Activated T-helper 1 cell treated with anti-CD3 and anti-CD28 coated beads, Interleukin-12 subunit alpha, Interleukin-12 subunit beta, Interleukin-2, Interleukin-4 antibody, amounts not matched to agents 30 ng/mL and 10 ng/mL and 1 ng/mL, durations not matched to agents 14 hours and 24 hours and 36 hours (primary cell): ENCODE data around the gene NCAPD2. TPM values are rescaled to one million over a fixed set of nuclear protein-coding genes. Genes with fewer than 3 reads are reported as not detected.

Source experiments
- DNase-seq: peaks from one replicate; pipeline ENCODE4 v3.0.0; 2021; ENCODE audit warnings: low spot score
- H3K27ac Mint-ChIP-seq: one replicate; pipeline ENCODE4 v1.8.0; 2021; ENCODE audit warnings: mild to moderate bottlenecking, mixed read lengths
- H3K27me3 Mint-ChIP-seq: one replicate; pipeline ENCODE4 v1.8.0; 2022; ENCODE audit warnings: mild to moderate bottlenecking, moderate library complexity, mixed read lengths; ENCODE audit not compliant: insufficient read depth
- H3K36me3 Mint-ChIP-seq: one replicate; pipeline ENCODE4 v1.8.0; 2021; ENCODE audit warnings: low read depth, mixed read lengths
- H3K4me1 Mint-ChIP-seq: one replicate; pipeline ENCODE4 v1.8.0; 2021; ENCODE audit warnings: low read depth, mixed read lengths
- H3K4me3 Mint-ChIP-seq: one replicate; pipeline ENCODE4 v1.8.0; 2021; ENCODE audit warnings: mild to moderate bottlenecking, moderate library complexity, mixed read lengths
- H3K9me3 Mint-ChIP-seq: one replicate; pipeline ENCODE4 v1.8.0; 2021; ENCODE audit warnings: mixed read lengths
- intact Hi-C: fragments of 100-400 bp; cut with micrococcal nuclease; formaldehyde crosslinking; loops from one replicate; pipeline ENCODE4 v1.15.1; 2024
- total RNA-seq: library from RNA; stranded (reverse); gene quantifications from 2 replicates; pipeline ENCODE4 v1.2.3, GENCODE V29; 2022

The NCAPD2 gene
- total RNA-seq, 1 donor from 2014 or later = 93.4 TPM

DNA sequence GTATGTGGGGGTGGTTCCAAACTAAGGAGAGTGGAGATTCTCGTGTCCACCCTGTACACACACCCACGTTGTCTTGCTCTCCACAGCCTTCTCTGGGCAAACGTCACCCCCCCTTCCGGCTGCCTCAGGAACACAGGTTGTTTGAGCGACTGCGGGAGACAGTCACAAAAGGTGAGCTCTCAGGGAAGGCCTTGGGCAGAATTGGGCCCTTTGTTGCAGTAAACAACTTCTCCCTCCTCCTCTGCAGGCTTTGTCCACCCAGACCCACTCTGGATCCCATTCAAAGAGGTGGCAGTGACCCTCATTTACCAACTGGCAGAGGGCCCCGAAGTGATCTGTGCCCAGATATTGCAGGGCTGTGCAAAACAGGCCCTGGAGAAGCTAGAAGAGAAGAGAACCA lies 32.3 kb downstream of the NCAPD2 start:
- H3K4me1 Mint-ChIP-seq = peaks cover 16% of the 10 kb centered on the region
- no peak overlapping the region for H3K4me3 Mint-ChIP-seq
- DNase-seq = no peak
- peaks cover 75% of the 10 kb centered on the region for H3K36me3 Mint-ChIP-seq
- intact Hi-C loops = no loop called here
- H3K27me3 Mint-ChIP-seq = no peaks in the 10 kb centered on the region
- no peak overlapping the region for H3K27ac Mint-ChIP-seq
- no peaks in the 10 kb centered on the region for H3K9me3 Mint-ChIP-seq

DNA sequence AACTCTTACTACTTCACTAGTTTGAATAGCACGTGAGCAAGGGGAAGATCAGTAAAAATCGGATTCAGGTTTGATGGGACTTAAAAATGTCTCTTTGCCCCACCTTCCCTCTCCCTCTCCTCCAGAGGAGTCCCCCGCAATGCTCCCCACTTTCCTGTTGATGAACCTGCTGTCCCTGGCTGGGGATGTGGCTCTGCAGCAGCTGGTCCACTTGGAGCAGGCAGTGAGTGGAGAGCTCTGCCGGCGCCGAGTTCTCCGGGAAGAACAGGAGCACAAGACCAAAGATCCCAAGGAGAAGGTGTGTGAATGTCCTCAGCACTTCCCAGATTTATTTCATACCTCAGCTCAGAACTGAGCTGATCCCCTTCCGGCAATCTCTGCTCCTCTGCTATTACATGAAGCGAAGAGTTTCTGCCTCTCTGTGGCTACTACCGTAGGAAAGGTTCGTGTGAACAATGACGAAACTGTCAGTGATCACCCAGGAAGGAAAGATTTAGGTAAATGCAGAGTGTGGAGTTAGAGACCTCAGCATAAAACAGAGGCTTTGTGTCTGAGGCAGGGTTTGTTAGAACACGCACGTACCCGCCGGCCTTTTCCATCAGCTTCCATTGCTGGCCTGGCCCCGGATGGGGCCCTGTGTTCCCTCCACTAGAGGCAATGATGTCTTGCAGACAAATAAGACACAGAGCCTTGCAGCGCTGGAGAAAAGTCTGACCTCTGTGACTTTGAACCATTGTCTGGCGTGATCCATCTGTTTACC lies 33.0 kb downstream of the NCAPD2 start:
- Mint-ChIP-seq H3K27me3 (no peaks in the 10 kb centered on the region), H3K4me3 (no peak overlapping the region), H3K9me3 (no peaks in the 10 kb centered on the region), H3K4me1 (peaks cover 21% of the 10 kb centered on the region), H3K36me3 (peaks cover 73% of the 10 kb centered on the region), H3K27ac (no peak overlapping the region)
- intact Hi-C loops = no loop called here
- DNase-seq = no peak

- Mint-ChIP-seq H3K4me3 (no peak overlapping the region), H3K9me3 (no peaks in the 10 kb centered on the region), H3K27ac (no peak overlapping the region), H3K36me3 (peaks cover 77% of the 10 kb centered on the region), H3K4me1 (peaks cover 28% of the 10 kb centered on the region), H3K27me3 (no peaks in the 10 kb centered on the region)
- DNase-seq = no peak
- intact Hi-C loops = no loop called here
Measured at GRCh38 chr12:6527711-6528110, 33.8 kb downstream of the NCAPD2 start.

DNA sequence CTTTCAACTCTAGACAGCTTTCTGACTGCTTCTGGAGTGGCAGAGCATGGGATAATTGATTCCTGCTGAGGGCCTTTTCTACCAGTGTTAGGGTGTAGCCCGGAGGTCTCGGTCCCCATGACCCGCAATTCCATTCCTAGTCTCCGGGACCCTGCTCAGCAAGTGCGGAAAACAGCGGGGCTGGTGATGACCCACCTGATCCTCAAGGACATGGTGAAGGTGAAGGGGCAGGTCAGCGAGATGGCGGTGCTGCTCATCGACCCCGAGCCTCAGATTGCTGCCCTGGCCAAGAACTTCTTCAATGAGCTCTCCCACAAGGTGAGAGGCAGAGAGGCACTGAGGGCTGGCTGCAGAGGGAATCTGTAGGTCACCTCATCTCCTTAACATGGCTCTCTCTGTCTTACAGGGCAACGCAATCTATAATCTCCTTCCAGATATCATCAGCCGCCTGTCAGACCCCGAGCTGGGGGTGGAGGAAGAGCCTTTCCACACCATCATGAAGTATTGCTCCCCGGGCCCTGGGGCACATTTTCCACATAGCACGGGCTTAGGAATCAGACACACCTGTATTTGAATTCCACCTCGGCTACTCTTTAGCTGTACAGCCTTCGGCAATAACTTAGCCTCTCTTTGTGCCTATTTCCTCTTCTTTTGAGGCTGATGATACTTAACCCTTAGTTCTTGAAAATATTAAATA lies 34.8 kb downstream of the NCAPD2 start:
- Mint-ChIP-seq H3K9me3 (no peaks in the 10 kb centered on the region), H3K4me1 (peaks cover 31% of the 10 kb centered on the region), H3K36me3 (peaks cover 69% of the 10 kb centered on the region), H3K27ac (no peak overlapping the region), H3K4me3 (no peak overlapping the region), H3K27me3 (no peaks in the 10 kb centered on the region)
- no peak for DNase-seq
- intact Hi-C loops = no loop called here

DNA sequence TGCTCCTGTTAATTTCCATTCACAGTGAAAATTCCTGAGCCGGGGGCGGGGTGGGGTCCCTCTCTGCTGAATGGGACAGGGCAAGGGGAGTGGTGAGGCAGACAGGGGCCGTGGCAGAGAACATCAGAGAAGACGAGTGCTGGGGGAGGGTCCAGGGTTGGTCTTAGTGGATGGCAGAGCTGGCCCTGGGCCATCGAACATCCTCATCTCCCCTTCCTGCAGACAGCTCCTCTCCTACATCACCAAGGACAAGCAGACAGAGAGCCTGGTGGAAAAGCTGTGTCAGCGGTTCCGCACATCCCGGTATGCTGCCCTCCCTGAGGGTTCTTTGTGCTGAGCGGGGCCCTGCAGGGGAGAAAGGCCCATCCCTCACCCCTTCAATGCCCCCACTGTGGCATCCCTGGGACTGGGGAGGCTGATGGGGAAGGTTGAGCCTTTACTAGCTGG lies 35.4 kb downstream of the NCAPD2 start:
- no peak for DNase-seq
- no peak overlapping the region for H3K4me3 Mint-ChIP-seq
- no peaks in the 10 kb centered on the region for H3K9me3 Mint-ChIP-seq
- intact Hi-C loops = no loop called here
- no peaks in the 10 kb centered on the region for H3K27me3 Mint-ChIP-seq
- H3K27ac Mint-ChIP-seq = no peak overlapping the region
- H3K4me1 Mint-ChIP-seq = peaks cover 31% of the 10 kb centered on the region
- H3K36me3 Mint-ChIP-seq = peaks cover 68% of the 10 kb centered on the region

DNA sequence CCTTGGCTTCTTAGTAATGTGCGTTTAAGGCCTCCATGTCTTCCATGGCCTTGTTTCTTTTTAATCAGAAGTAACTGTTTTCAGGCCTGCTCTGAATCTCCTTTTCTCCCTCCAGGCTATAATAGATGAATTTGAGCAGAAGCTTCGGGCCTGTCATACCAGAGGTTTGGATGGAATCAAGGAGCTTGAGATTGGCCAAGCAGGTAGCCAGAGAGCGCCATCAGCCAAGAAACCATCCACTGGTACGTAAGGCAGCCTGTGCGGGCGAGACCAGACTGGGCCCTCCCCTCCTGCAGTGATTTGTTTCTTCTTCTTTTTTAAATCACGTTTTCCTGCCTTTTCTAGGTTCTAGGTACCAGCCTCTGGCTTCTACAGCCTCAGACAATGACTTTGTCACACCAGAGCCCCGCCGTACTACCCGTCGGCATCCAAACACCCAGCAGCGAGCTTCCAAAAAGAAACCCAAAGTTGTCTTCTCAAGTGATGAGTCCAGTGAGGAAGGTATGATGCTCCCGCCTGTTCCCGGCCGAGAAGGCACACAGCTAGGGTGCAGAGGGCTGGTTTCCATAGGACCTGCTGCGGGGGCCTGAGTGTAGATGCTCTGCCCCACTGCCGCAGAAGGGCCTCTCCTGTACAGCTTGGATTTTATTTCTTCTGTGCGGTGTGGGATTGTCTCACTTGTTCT lies 36.8 kb downstream of the NCAPD2 start:
- intact Hi-C loops = loop anchor here (10.0 kb wide), 1 partner anchor 414 kb away; the partner anchor contains the start of genes C12orf57 and RNU7-1

DNA sequence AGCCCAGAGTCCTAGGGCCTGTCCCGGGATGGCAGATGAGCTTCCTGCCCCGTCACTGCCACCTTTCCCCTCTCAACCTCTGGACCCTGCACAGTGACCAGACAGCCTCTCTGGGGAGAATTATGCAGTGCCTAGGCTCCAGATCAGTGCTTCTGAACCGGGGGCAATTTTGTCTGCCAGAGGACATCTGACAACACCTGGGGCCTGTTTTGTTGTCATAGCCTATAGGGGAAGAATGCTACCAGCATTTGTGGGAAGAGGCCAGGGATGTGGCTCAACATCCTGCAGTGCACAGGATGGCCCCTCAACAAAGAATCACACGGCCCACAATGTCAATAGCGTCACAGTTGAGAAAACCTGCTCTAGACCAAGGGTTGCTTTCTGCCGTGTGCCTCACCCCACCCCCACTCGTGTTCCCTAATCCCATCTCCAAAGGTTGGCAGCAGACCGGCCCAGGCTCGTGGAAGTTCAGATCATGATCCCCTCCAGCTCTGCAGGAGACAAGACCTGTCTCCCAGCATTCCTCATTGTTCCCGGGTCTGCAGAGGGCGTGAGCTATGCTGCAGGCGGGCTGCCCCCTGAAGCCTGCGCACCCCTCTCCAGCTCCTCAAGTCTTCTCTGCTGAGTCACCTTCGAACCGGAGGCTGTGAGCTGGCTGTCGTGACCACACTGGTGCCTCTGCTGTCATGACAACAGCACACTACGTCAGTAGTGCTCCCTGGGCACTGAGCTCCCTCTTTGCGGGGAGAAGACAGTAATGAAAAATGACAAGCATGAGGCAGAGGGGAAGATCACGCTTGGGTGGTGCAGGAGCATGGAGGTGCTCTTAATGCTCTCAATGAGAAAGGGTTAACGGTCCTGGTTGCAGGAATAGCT lies 38.4 kb downstream of the NCAPD2 start:
- intact Hi-C loops = loop anchor here (1.0 to 10.0 kb wide), 5 partner anchors 36 to 413 kb away; partner anchors contain the start of genes C12orf57, ING4, NOP2 and RNU7-1
- no peaks in the 10 kb centered on the region for H3K27me3 Mint-ChIP-seq
- peak overlapping the region; percentile 91 for H3K4me3 Mint-ChIP-seq
- peak; percentile 81 for DNase-seq
- H3K36me3 Mint-ChIP-seq = peaks cover 75% of the 10 kb centered on the region
- no peaks in the 10 kb centered on the region for H3K9me3 Mint-ChIP-seq
- H3K4me1 Mint-ChIP-seq = peaks cover 42% of the 10 kb centered on the region
- peak overlapping the region; percentile 99 for H3K27ac Mint-ChIP-seq

More for the DNA sequence above, 36.8 kb downstream of the NCAPD2 start:
- Mint-ChIP-seq H3K36me3 (peaks cover 67% of the 10 kb centered on the region), H3K4me1 (peaks cover 31% of the 10 kb centered on the region), H3K4me3 (no peak overlapping the region), H3K27me3 (no peaks in the 10 kb centered on the region), H3K27ac (peak overlapping the region; percentile 83), H3K9me3 (no peaks in the 10 kb centered on the region)
- no peak for DNase-seq

DNA sequence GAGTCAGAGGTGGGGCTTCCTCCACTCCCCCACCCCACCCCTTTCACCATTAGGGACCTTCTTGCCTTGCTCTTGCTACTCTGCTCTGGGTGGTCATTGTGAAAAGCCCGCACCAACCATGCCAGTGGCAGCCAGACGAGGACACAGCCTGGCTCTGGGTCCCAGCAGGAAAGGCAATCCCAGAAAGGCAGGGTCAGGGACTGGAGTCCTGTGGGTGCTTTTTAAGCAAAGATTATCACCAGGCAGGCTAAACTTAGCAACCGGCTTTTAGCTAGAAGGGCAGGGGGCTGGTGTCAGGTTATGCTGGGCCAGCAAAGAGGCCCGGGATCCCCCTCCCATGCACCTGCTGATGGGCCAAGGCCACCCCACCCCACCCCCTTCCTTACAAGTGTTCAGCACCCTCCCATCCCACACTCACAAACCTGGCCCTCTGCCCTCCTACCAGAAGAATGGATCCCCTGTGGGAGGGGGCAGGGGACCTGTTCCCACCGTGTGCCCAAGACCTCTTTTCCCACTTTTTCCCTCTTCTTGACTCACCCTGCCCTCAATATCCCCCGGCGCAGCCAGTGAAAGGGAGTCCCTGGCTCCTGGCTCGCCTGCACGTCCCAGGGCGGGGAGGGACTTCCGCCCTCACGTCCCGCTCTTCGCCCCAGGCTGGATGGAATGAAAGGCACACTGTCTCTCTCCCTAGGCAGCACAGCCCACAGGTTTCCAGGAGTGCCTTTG lies 39.2 kb downstream of the NCAPD2 start:
- intact Hi-C loops = loop anchor here (1.0 to 10.0 kb wide), 6 partner anchors 35 to 412 kb away; partner anchors contain the start of genes C12orf57, COPS7A, ING4 and NOP2
- no peak for DNase-seq
- peak overlapping the region; percentile 91 for H3K4me3 Mint-ChIP-seq
- H3K27ac Mint-ChIP-seq = peak overlapping the region; percentile 99
- H3K36me3 Mint-ChIP-seq = peaks cover 76% of the 10 kb centered on the region
- H3K27me3 Mint-ChIP-seq = no peaks in the 10 kb centered on the region
- H3K9me3 Mint-ChIP-seq = no peaks in the 10 kb centered on the region
- peaks cover 49% of the 10 kb centered on the region for H3K4me1 Mint-ChIP-seq

DNA sequence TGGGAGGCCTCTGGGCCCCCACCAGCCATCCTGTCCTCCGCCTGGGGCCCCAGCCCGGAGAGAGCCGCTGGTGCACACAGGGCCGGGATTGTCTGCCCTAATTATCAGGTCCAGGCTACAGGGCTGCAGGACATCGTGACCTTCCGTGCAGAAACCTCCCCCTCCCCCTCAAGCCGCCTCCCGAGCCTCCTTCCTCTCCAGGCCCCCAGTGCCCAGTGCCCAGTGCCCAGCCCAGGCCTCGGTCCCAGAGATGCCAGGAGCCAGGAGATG lies 39.7 kb downstream of the NCAPD2 start:
- Mint-ChIP-seq H3K9me3 (no peaks in the 10 kb centered on the region), H3K27ac (peak overlapping the region; percentile 99), H3K27me3 (no peaks in the 10 kb centered on the region), H3K36me3 (peaks cover 75% of the 10 kb centered on the region), H3K4me1 (peaks cover 52% of the 10 kb centered on the region), H3K4me3 (peak overlapping the region; percentile 91)
- intact Hi-C loops = loop anchor here (1.0 to 10.0 kb wide), 2 partner anchors 191 to 411 kb away; partner anchors contain the start of genes C12orf57, COPS7A and RNU7-1
- DNase-seq = no peak

- Mint-ChIP-seq H3K36me3 (peaks cover 72% of the 10 kb centered on the region), H3K27me3 (no peaks in the 10 kb centered on the region), H3K27ac (peak within 1 kb of the TSS; percentile 99), H3K4me3 (peak within 1 kb of the TSS; percentile 91), H3K4me1 (peaks cover 58% of the 10 kb centered on the region), H3K9me3 (no peaks in the 10 kb centered on the region)
- intact Hi-C loops = loop anchor here (1.0 to 10.0 kb wide), 8 partner anchors 22 to 411 kb away; partner anchors contain the start of genes C12orf57, CDCA3, CHD4 and COPS7A
- peak; percentile 86 for DNase-seq
Measured at GRCh38 chr12:6533923-6534694, 40.2 kb downstream of the NCAPD2 start, which contains the start of gene GAPDH. GAPDH (plus strand) TSS chr12:6534517; CDS start chr12:6534833, 316 bp downstream.

DNA sequence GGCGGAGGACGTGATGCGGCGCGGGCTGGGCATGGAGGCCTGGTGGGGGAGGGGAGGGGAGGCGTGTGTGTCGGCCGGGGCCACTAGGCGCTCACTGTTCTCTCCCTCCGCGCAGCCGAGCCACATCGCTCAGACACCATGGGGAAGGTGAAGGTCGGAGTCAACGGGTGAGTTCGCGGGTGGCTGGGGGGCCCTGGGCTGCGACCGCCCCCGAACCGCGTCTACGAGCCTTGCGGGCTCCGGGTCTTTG lies 40.7 kb downstream of the NCAPD2 start:
- peaks cover 73% of the 10 kb centered on the region for H3K36me3 Mint-ChIP-seq
- intact Hi-C loops = loop anchor here (1.0 to 10.0 kb wide), 7 partner anchors 22 to 410 kb away; partner anchors contain the start of genes C12orf57, CDCA3, CHD4 and IFFO1
- H3K9me3 Mint-ChIP-seq = no peaks in the 10 kb centered on the region
- H3K27me3 Mint-ChIP-seq = no peaks in the 10 kb centered on the region
- DNase-seq = no peak
- peak overlapping the region; percentile 99 for H3K27ac Mint-ChIP-seq
- peak overlapping the region; percentile 91 for H3K4me3 Mint-ChIP-seq
- peaks cover 63% of the 10 kb centered on the region for H3K4me1 Mint-ChIP-seq
